ENCODE data around the gene OR52K1. TPM values are rescaled to one million over a fixed set of nuclear protein-coding genes. Genes with fewer than 3 reads are reported as not detected.
A peak's percentile ranks its signal among the peaks of the same experiment; 100 is the strongest.
"Not testable (repeated sequence)": the region's sequence is repeated elsewhere in the genome, so short reads cannot be mapped to it uniquely, and the experiment has no call there.

The OR52K1 gene
- polyA plus RNA-seq, 2 of the 4 experiments (the other 2 are of a cell fraction), result not detected

DNA sequence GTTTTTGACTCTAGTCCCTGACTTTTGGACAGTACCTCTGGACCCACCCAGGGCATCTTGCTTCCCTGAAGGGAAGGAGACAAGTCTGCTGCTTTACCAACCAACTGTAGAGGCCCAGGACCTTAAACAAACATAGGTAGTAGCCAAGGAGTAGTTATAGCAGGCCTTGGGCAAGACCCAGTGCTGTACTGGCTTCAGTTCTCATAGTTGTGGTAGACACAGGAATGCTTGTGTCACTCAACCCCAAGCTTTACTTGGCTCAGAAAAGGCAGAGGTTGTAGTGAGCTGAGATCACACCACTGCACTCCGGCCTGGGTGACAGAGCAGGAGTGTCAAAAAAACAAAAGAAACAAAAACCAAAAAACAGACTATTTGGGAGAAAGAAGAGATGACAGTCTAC is 41.2 kb downstream of the OR52K1 start:
- ATAC-seq, result no peak
- 5% methylated on average over 1 of the region's 1 CpG for WGBS (ENCODE audit: missing lambda C conversion rate)
- CTCF ChIA-PET, result interaction anchor here (3.9 kb wide), 1 partner anchor 336 kb away, joined by 21 read pairs; no protein-coding TSS in a partner anchor
- Histone ChIP-seq H3K4me2 (no peak overlapping the region), H3K4me1 (no peaks in the 10 kb centered on the region), H3K27ac (no peak overlapping the region), H3K4me3 (no peak overlapping the region), H3K9me3 (no peaks in the 10 kb centered on the region)
- no peak for DNase-seq (ENCODE audit: low read depth in 1 of 2, low spot score in 1 of 2)
- no peak for TF ChIP-seq POLR2AphosphoS2 (conservative IDR thresholded peaks at IDR 0.05; ENCODE audit: low read length)
- TF ChIP-seq TFCP2L1 (CRISPR knock-in tag; IDR thresholded peaks at IDR 0.05), result no peak
- TF ChIP-seq ZNF302 (CRISPR knock-in tag; IDR thresholded peaks at IDR 0.05), result no peak
- TF ChIP-seq, protein P1, sequence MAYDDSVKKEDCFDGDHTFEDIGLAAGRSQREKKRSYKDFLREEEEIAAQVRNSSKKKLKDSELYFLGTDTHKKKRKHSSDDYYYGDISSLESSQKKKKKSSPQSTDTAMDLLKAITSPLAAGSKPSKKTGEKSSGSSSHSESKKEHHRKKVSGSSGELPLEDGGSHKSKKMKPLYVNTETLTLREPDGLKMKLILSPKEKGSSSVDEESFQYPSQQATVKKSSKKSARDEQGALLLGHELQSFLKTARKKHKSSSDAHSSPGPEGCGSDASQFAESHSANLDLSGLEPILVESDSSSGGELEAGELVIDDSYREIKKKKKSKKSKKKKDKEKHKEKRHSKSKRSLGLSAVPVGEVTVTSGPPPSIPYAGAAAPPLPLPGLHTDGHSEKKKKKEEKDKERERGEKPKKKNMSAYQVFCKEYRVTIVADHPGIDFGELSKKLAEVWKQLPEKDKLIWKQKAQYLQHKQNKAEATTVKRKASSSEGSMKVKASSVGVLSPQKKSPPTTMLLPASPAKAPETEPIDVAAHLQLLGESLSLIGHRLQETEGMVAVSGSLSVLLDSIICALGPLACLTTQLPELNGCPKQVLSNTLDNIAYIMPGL (CRISPR knock-in tag; IDR thresholded peaks at IDR 0.05; ENCODE audit: borderline replicate concordance), result no peak
- no peak for TF ChIP-seq JUNB (IDR thresholded peaks at IDR 0.05)
- TF ChIP-seq CBX8 (IDR thresholded peaks at IDR 0.05), result no peak
- no peak for TF ChIP-seq RAD21 (conservative IDR thresholded peaks at IDR 0.05 in 1 of 2, IDR thresholded peaks at IDR 0.05 in 1 of 2)
- POLR2A ChIA-PET, result no interaction called here
- FAIRE-seq, result no peak

DNA sequence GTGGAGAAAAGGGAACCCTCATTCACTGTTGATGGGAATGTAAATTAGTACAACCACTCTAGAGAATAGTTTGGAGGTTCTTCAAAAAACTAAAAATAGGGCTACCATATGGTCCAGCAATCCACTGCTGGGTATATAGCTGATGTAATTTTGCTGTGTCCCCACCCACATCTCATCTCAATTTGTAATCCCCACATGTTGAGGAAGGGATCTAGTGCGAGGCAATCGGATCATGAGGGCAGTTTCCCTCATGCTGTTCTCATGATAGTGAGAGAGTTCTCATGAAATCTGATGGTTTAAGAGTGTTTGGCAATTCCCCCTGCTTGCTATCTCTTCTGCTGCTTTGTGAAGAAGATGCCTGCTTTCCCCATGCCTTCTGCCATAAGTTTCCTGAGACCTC is 45.5 kb downstream of the OR52K1 start:
- Histone ChIP-seq H3K4me3 (no peak overlapping the region), H3K4me1 (no peaks in the 10 kb centered on the region), H3K27ac (no peak overlapping the region), H3K9me3 (no peaks in the 10 kb centered on the region), H3K4me2 (no peak overlapping the region)
- no peak for ATAC-seq
- POLR2A ChIA-PET, result no interaction called here
- WGBS (ENCODE audit: missing lambda C conversion rate), result 0% methylated on average over 2 of the region's 2 CpGs
- TF ChIP-seq PHF8 (IDR thresholded peaks at IDR 0.05; ENCODE audit: borderline replicate concordance, low read depth), result no peak
- no peak for TF ChIP-seq CBX2 (IDR thresholded peaks at IDR 0.05; ENCODE audit: borderline replicate concordance, low read depth)
- no peak for TF ChIP-seq NPAS2 (CRISPR knock-in tag; IDR thresholded peaks at IDR 0.05; ENCODE audit: borderline replicate concordance)
- no peak for FAIRE-seq
- CTCF ChIA-PET, result interaction anchor here (2.3 kb wide), 1 partner anchor 341 kb away, joined by 9 read pairs; no protein-coding TSS in a partner anchor
- no peak for DNase-seq (ENCODE audit: low read depth in 1 of 2, low spot score in 1 of 2)

DNA sequence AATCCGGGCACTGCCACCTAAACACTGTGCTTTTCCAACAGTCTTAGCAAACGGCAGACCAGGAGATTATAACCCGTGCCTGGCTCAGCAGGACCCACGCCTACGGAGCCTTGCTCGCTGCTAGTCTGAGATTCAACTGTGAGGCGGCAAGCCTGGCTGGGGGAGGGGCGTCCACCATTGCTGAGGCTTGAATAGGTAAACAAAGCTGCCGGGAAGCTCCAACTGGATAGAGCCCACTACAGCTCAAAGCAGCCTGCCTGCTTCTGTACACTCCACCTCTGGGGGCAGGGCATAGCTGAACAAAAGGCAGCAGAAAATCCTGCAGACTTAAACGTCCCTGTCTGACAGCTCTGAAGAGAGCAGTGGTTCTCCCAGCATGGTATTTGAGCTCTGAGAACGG is 49.2 kb downstream of the OR52K1 start:
- H3K27ac ChIP-seq; H3K4me2 ChIP-seq; ATAC-seq; DNase-seq (ENCODE audit: low read depth in 1 of 2, low spot score in 1 of 2); H3K4me3 ChIP-seq; H3K9me3 ChIP-seq; FAIRE-seq; H3K4me1 ChIP-seq; POLR2A ChIA-PET: not testable (repeated sequence)
- CTCF ChIA-PET, result interaction anchor here (1.2 to 1.6 kb wide), 2 partner anchors 9 to 344 kb away, joined by 4 to 10 read pairs; no protein-coding TSS in a partner anchor
- WGBS (ENCODE audit: missing lambda C conversion rate), result 20% methylated on average over 2 of the region's 11 CpGs

DNA sequence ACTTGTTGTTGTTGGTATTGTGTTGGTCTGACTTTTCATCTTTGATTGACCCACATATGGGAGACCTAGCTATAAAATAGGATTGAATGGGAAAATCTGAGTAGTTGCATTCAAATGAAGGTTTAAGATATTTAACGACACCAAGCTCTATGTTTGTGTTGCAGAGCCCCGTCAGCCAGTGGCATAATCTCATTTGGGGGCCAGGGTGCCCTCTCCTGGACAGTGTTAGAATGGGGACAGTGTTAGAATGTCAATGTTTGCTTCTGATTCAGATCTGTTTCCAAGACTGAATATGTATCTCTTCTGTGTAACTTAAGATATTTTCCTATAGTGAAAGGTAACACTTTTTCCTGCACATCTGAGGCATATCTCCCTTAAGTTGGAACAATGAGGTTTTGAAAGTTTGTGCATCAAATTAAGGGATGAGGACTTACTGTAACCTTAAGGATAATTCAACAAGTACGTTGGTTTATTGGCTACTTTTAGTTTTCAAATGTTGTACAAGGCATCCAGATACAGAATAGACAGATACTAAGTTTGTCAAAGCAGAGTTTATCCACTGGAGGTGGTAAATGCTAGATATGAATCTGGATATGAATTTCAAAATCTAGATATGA is 57.3 kb downstream of the OR52K1 start:
- H3K4me2 ChIP-seq, result no peak overlapping the region
- H3K4me1 ChIP-seq, result no peaks in the 10 kb centered on the region
- 10% methylated on average over 3 of the region's 3 CpGs for WGBS (ENCODE audit: missing lambda C conversion rate)
- no peaks in the 10 kb centered on the region for H3K9me3 ChIP-seq
- ATAC-seq (peak; percentile 93 to 96), DNase-seq (ENCODE audit: low read depth in 1 of 2, low spot score in 1 of 2) (peak; percentile 30 to 43), FAIRE-seq (no peak)
- TF ChIP-seq SREBF2 (IDR thresholded peaks at IDR 0.05) (no peak), EP300 (IDR thresholded peaks at IDR 0.05) (no peak), ZC3H11A (IDR thresholded peaks at IDR 0.05) (no peak), TFCP2L1 (CRISPR knock-in tag; IDR thresholded peaks at IDR 0.05) (no peak), NFE2L2 (conservative IDR thresholded peaks at IDR 0.05; ENCODE audit: low read length) (no peak), GATA3 (IDR thresholded peaks at IDR 0.05; ENCODE audit: borderline replicate concordance) (no peak), ZFP36 (IDR thresholded peaks at IDR 0.05; ENCODE audit: borderline replicate concordance, partially characterized antibody) (no peak), RCOR1 (IDR thresholded peaks at IDR 0.05; ENCODE audit: low read depth, low read length) (no peak), RAD21 (conservative IDR thresholded peaks at IDR 0.05 in 1 of 2, IDR thresholded peaks at IDR 0.05 in 1 of 2) (peak; percentile 53 to 54; a peak in 4 of 5 replicates), ZSCAN20 (CRISPR knock-in tag; IDR thresholded peaks at IDR 0.05) (no peak), BHLHE40 (IDR thresholded peaks at IDR 0.05; ENCODE audit: low read depth, low read length) (no peak), SMC3 (IDR thresholded peaks at IDR 0.05) (peak; percentile 71), JUN (IDR thresholded peaks at IDR 0.05) (no peak)
- TF ChIP-seq, protein P2, sequence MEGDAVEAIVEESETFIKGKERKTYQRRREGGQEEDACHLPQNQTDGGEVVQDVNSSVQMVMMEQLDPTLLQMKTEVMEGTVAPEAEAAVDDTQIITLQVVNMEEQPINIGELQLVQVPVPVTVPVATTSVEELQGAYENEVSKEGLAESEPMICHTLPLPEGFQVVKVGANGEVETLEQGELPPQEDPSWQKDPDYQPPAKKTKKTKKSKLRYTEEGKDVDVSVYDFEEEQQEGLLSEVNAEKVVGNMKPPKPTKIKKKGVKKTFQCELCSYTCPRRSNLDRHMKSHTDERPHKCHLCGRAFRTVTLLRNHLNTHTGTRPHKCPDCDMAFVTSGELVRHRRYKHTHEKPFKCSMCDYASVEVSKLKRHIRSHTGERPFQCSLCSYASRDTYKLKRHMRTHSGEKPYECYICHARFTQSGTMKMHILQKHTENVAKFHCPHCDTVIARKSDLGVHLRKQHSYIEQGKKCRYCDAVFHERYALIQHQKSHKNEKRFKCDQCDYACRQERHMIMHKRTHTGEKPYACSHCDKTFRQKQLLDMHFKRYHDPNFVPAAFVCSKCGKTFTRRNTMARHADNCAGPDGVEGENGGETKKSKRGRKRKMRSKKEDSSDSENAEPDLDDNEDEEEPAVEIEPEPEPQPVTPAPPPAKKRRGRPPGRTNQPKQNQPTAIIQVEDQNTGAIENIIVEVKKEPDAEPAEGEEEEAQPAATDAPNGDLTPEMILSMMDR (IDR thresholded peaks at IDR 0.05), result peak; percentile 70
- TF ChIP-seq, protein P3, sequence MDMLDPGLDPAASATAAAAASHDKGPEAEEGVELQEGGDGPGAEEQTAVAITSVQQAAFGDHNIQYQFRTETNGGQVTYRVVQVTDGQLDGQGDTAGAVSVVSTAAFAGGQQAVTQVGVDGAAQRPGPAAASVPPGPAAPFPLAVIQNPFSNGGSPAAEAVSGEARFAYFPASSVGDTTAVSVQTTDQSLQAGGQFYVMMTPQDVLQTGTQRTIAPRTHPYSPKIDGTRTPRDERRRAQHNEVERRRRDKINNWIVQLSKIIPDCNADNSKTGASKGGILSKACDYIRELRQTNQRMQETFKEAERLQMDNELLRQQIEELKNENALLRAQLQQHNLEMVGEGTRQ (IDR thresholded peaks at IDR 0.05), result no peak
- POLR2A ChIA-PET, result no interaction called here
- CTCF ChIA-PET, result interaction anchor here (0.6 to 6.2 kb wide), 16 partner anchors 8 to 362 kb away, joined by 3 to 98 read pairs (median 4); partner anchors contain the start of gene TRIM68
- H3K4me3 ChIP-seq, result no peak overlapping the region
- H3K27ac ChIP-seq, result no peak overlapping the region

Data from A549 (cell line).